ENCODE data around the gene AK5.

AK5 gene, protein sequence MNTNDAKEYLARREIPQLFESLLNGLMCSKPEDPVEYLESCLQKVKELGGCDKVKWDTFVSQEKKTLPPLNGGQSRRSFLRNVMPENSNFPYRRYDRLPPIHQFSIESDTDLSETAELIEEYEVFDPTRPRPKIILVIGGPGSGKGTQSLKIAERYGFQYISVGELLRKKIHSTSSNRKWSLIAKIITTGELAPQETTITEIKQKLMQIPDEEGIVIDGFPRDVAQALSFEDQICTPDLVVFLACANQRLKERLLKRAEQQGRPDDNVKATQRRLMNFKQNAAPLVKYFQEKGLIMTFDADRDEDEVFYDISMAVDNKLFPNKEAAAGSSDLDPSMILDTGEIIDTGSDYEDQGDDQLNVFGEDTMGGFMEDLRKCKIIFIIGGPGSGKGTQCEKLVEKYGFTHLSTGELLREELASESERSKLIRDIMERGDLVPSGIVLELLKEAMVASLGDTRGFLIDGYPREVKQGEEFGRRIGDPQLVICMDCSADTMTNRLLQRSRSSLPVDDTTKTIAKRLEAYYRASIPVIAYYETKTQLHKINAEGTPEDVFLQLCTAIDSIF

DNA sequence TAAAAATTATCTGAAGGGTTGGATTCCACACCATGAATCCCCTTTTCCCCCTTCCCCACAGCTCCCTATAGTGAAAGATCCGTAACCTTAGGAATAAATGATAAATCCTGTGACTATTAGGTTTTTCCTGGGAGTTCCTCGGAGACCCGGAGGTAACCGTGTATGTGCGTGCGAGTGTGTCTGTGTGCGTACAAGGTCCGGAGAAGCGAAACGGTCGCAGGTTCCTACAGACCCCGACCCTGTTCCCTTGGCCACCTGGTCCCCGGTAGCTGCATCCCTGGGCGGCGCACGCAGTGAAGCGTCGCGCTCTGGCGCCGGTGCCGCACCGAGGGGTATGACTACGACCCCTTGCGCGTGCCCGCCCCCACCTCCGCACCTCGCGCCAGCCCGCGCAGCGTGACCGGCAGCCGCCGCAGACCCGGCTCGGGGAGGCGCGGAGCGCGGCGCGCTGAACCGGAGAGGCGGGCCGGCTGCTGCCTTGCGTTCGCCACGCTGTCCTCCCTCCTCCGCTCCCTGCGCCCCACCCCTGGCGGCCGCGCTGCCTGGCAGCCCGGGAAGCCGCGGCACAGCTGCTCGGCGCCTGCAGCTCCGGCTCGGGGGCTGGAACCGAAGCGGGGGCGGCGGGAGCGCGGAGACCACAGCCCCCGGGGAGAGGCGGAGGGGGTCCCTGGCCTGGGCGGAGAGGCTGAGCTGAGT, at the start of gene AK5:
Gene AK5 (plus strand): TSS at position 529 of the 696 bp plus-strand sequence. CDS start 295 bp downstream, outside the sequence.
- peak; percentile 25 for DNase-seq (ENCODE audit: low read depth)

DNA sequence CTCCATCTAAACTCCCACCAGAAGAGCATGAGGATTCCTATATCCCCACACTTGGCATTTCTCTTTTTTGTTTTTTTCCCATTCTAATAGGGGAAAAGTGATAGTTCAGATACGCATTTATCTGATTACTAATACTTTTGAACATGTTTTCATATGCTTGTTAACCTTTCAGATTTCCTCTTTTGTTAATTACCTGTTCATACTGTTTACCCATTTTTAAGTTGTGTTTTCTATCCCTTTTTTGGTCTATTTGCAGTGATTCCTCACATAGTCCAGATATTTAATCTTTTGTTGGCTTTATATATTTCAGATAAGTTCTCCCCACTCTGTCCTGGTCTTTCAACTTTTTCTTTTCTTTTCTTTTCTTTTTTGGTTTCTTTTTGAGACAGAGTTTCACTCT, 49.0 kb upstream of the AK5 start:
- no peak for DNase-seq (ENCODE audit: low read depth)

DNA sequence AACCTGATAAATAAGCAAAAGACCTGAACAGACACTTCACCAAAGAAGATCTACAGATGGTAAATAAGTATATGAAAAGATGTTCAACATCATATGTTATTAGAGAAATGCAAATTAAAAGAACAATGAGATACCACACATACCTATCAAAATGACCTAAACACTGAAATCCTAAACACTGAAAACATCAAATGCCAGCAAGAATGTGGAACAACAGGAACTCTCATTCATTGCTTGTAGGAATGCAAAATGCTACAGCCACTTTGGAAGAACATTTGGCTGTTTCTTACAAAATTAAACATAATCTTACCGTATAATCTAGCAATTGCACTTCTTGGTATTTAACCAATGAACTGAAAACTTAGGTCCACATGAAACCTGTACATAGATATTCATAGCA, 47.7 kb upstream of the AK5 start:
- DNase-seq (ENCODE audit: low read depth): no peak

DNA sequence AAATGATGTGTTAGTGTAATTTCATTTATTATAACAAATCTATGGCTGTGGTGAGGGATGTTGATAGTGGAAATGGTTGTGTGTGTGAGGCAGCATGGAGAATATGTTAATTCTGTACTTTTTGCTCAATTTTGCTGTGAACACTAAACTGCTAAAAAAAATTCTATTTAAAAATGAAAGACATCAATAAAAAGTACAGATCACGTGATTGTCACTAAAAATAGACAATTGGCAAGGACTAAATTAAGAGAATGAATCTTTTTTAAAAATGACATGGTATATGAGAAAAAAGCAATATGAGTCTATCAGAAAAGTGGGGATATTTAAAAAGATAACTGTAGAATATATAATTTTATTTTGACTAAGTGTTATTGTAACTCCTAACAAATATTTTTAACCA, 46.9 kb upstream of the AK5 start:
- DNase-seq (ENCODE audit: low read depth): no peak

DNA sequence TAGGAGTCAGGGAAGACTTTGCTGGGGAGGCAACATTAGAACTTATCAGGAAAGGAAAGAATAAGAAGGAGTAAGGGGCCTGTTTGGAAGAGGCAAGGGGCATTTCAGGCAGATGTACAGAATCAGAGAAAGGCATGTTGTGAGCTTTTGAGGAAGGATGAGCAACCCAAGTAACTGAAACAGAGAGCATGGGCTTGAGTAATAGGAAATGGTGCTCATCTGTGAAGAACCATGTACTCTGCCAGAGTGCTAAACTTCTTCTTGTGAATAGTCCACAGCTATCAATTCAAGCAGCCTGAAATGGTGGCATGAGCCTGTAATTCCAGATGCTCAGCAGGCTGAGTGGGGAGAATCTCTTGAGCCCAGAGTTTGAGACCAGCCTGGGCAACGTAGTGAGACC, 43.4 kb upstream of the AK5 start:
- no peak for DNase-seq (ENCODE audit: low read depth)

DNA sequence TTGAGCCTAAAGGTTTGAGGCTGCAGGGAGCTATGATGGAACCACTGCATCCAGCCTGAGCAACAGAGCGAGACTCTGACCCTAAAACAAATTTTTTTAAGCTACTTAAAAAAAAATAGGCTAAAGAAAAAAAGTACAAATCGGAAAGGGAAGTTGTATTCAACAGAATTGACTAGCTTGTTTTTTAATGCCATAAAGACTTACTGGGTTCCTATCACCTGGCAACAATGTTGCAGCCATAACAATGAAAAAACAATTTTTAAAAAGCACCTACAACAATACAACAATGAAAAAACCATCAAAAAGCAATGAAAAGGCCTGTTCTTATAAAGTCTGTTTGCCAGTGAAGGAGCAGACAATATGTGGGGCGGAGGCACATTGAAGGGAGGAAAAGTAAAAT, 42.5 kb upstream of the AK5 start:
- no peak for DNase-seq (ENCODE audit: low read depth)

DNA sequence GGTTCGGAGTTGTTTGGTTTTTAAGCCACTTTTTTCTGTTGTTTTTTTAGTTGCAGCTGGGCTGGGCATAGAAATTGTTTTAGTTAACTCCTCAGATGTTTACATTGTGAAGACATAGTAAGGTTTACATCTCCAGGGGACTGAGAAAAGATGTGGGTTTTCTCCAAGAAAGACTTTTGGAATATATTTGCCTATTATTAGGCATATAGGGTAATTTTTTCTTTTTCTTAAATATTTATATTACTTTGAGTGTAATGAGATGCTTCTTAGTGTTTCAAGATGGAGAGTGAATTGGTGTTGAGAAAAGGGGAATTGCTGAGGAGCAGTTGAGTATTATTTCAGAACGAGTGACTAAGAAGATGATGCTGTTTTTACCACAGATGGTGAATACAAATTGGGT, 36.0 kb upstream of the AK5 start:
- DNase-seq (ENCODE audit: low read depth): no peak

DNA sequence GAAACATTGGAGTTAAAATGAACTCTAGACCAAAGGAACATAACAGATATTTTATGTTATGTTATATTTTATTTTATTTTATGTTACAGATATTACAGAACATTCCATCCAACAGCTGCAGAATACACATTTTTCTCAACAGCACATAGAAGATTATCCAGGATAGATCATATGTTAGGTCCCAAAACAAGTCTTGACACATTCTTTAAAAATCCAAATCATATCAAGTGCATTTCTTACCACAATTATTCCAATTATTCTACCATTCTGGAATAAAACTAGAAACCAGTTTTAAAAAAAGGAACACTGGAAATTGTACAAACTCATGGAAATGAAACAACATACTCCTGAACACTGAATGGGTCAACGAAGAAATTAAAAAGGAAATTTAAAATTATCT, 31.7 kb upstream of the AK5 start:
- DNase-seq (ENCODE audit: low read depth): no peak

DNA sequence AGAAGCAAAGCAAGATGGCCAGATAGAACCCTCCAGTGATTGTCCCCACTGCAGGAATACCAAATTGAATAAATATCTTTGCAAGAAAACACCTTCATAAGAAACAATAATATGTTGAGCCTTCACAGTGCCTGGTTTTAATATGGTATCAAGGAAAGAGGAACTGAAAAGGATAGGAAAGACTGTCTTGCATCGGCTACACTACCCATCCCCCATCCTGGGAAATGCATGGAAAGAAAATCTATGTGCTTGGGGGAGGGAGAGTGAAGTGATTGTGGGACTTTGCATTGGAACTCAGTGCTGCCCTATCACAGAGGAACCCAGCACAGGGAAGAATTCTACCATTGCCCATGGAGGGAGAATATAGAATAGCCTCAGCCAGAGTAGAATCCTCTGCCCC, 28.6 kb upstream of the AK5 start:
- DNase-seq (ENCODE audit: low read depth): no peak

DNA sequence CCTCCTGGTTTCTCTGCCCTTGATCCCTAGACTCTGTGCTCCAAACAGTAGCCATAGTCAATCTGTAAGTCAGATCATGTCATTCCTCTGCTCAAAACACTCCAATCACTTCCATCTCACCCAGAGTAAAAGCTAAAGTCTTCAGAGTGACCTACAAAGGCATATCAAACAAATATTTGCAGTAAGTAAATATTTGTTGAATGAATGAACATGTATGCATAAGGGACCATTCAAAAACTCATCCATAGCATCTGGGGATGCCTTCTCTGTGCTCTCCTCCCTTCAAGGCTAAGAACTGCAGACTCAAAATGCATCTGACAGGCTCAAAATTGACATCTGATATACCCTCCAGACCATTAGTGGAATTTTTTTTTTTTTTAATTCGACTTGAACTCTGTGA, 18.1 kb upstream of the AK5 start:
- DNase-seq (ENCODE audit: low read depth): no peak

DNA sequence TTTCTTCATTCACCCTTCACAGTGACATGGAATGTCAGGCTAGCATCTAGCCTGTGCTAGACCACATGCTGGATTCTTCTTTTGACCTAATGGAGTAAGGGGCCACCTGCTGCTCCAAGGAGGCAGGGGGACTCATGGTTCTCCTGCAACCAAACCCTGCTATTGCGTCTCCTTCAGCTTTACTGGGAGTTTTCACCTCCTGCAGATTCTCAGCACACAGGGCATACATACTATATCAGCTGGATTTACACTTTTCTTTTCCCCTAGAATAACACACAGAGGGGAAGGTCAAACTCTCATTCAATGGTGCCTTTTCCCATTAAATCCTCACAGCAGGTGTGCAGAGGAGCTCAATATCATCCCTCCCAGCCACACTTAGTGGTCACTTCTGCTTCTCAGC, 16.6 kb upstream of the AK5 start:
- no peak for DNase-seq (ENCODE audit: low read depth)

DNA sequence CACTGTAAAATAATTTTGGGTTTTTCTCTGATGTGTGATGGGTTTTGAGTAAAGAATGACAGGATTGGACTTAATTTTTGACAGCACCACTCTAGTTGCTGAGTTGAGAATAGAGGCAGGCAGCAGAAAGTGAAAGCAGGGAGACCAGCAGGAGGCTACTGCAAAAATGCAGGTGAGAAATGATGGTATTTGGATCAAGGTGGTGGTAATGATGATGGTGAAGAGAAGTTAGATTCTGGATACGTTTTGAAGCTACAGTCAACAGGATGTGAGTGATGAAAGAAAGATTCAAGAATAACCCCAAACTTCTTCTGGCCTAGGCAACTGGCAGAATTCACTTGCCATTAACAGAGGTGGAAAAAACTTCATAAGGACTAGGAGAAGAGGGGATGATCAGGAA, 14.8 kb upstream of the AK5 start:
- no peak for DNase-seq (ENCODE audit: low read depth)

DNA sequence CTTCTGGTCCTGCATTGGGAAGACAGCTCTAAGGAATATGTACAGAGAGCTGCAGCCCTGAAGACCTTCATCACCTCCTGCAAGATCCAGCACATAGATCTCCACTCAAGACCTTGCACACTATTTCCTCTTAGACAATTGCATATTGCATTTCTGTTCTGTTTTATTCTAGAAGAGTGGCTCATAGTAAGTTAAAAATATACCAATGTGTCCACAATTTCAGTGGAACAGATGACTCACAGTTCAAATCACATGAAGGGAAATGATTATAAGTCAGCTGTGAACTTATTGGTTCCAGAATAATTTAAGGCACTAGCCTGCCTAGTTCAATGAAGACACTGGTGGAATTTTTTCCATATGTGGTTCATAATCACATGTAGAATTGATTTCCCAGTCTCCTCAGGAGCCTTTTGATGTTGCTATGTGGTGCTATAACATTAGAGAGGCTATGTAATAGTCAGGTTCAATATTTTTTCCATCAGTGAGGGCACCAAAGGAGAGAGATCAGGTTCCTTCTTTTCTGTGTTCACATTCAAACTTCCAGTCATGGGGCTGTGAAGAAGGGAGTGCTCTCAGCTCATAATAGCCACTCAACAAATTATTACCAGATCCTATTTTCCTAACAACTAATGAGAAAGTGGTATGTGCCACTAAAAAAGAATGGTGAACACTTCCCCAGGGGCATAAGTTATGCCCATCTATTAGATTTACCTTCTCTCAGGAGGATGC, 9.8 kb upstream of the AK5 start:
- peak; percentile 86 for DNase-seq (ENCODE audit: low read depth)

DNA sequence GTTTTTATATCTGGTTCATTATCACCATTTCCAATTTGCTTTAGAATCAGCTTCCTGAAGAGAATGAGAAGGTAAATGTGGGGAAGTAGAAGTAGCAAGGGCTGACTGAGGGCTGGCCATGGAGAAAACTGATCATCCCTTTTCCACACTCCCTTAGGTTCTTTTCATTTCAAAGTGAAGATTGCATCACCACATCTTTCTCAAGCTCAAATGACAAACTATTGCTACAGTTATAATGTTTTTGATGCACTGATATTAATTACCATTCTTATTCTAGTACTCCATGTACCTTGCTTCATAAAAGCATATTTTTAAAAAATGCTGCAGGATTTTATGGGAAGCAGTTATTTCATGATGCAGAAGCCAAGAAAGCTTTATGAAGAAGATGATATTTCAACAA, 7.9 kb upstream of the AK5 start:
- DNase-seq (ENCODE audit: low read depth): peak; percentile 31

DNA sequence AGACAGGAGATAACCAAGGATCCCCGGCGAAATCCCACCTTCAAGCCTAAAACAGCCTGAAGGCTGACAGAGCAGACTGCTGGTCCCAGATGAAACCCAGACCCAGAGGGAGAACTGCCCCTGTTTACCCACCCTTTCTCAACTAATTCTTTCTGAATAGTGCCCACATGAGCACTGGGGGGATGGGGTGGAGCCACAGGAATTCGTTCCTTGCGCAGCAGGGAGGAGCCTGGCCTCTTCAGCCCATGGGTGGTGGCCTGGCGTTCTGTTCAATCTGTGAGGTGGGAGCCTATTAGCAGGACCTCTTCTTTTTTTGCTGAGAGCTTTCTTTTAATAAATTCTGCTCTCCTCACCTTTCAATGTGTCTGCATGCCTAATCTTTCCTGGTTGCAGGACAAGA, 6.6 kb upstream of the AK5 start:
- DNase-seq (ENCODE audit: low read depth): no peak

DNA sequence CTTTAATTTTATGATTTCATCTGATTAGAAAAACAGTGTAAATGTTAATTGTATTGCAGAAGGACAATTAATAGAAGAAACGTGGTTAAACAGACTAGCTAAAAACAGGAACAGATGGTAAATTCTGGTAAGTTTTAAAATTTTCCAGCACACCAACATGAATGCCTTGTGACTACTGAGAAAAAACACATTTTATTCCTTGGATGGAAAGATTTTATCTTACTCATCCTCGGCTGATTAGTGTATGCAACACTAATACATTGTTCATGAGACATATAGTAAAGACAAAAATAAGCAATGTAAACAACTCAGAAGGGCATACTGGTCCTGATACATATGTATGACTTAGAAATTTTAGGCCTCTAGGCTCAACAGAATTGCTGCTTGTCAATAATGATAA, 4.9 kb upstream of the AK5 start:
- no peak for DNase-seq (ENCODE audit: low read depth)

DNA sequence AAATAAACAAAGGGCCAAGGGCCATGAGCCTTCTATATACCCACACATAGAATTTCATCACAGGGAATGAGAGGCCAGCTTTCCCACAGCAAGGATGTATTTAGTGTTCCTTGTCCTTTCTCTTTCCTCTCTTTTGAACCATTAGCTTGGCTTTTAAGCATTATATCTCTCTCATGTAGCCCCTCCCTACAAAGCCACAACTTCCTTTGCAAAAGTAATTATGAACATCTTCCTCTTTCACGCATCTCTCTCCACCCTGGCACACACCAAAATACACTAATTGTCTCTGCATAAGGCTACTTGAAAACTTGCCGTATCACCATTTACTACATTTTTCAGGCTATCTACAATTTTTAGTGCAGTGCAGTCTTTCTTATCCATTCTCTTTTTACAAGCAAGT, 1.9 kb upstream of the AK5 start:
- no peak for DNase-seq (ENCODE audit: low read depth)

DNA sequence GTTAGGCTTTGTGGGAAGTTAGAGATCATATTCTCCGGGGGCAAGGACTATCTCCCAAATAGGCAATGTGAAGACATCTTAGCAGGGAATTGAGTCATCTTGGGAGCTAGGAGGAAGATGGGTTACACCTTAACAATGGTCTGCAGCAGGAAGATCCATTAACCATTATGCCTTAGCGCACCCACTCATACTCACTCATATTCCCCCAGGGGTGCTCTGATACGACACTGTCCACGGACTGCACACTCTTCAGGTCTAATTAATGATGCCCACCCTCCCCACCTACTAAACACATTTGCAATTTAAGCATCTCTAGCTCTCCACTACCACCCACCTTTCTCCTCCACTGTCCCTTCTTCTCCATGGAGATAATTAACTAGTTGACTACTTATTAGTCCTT, 857 bp upstream of the AK5 start:
- DNase-seq (ENCODE audit: low read depth): no peak

DNA sequence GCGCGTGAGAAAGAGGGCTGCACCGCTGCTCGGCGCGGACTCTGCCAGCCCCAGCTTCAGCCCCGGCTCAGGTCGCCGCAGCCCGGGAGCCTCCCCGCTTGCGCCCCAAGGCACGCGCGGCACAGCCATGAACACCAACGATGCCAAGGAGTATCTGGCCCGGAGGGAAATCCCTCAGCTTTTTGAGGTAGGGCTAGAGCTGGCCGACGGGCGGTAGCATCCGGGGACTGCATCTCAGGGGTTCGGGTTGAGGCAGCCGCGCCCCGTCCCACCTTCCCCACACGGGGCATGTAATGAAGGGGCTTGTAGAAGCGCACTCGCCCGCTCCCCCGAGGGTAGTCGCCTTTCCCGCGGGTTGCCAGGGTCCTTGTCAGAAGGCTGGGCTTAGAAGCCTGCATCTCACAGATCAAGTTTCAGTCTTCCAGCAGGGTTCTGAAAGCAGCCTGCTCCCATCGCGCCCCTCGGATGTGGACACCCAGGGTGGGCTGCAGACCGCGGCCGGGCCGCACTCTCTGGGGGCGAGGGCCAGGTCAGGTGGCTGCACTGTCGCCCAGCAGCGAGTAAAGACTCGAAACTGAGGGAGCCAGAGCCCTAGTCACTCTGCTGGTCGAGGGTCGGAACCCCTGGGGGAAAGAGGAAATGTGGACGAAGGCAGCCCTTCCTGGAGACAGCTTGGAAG, 507 bp downstream of the AK5 start:
- no peak for DNase-seq (ENCODE audit: low read depth)

DNA sequence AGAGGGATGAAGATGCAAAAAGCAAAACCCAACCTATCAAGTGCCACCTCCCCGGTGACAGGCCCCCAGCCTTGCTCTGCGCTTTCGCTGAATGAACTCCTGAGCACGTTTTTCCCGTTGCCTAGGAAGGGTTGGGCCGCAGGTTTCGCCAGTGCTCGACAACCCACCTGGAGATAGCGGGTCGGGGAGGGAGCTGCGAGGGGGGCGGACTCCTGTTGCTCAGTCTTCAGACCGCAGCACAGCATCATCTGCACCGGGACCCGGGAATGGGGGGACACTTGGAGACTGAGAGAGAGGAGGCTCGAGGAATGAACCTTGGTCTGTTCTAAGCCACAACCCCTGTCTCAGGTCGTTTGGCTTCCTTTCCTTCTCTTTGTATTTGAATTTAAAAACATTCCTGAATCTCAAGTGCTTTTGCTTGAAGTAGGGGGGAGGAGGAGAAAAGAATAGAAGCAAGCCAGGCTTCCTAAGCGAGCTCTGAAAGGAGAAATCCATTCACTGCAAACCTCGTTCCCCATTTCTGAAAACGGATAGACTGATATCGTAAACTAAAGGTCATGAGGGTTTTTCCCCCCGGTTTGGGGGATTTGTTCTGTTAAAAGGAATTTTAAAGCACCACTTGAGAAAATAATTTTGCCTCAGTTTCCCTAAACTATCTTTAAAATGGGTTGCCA, 1.2 kb downstream of the AK5 start:
- DNase-seq (ENCODE audit: low read depth): no peak

DNA sequence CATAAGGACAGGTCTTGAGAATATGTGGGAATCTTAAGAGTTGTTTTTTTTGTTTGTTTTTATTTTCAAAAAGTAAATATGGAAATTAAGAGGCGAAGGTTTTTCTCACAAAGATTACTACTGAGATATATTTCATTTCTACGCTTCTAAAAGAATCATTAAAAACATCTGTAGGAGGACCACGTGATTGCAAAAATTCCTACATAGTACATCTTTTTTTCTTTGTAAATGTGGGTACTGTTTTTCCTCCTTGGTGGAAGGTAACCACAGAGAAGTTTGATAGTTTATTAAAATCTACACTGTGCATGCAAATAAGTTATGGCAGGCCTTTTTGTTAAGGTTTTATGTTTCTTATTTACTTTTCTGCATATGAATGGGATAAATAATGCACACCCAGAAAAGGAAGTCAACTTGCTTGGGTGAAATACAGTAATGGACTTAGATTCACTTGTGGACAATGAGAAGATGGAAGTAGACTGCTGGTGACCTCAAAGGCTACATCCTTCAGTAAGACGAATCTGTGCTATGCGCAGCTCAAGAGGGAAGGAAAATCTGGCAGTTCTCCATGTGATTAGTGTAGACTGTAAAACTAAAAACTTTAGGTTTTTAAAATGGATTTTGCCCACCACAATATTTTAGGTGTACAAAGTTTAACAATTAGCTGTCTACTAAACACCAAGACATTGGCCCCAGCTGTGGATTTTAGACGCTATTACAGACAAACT, 2.0 kb downstream of the AK5 start:
- no peak for DNase-seq (ENCODE audit: low read depth)
